ENCODE data around the gene CDKN2A. TPM values are rescaled to one million over a fixed set of nuclear protein-coding genes. Genes with fewer than 3 reads are reported as not detected.

The CDKN2A gene
- total RNA-seq, 1 experiment from 2014 or later = 0.57 TPM

- Mint-ChIP-seq H3K27ac (no peak overlapping the region), H3K36me3 (no peaks in the 10 kb centered on the region; the same call in 1 of the 2 replicates), H3K4me1 (no peaks in the 10 kb centered on the region), H3K27me3 (ENCODE audit: low read depth) (peaks cover 2% of the 10 kb centered on the region; the same call in 1 of the 2 replicates), H3K4me3 (no peak overlapping the region), H3K9me3 (peaks cover 15% of the 10 kb centered on the region)
- ChIA-PET POLR2A (no interaction called here), CTCF (no interaction called here)
- ATAC-seq (no peak), DNase-seq (ENCODE audit: low spot score) (no peak)
- no peak for TF ChIP-seq ERG (CRISPR knock-in tag; IDR thresholded peaks at IDR 0.05)
- TF ChIP-seq, protein P1, sequence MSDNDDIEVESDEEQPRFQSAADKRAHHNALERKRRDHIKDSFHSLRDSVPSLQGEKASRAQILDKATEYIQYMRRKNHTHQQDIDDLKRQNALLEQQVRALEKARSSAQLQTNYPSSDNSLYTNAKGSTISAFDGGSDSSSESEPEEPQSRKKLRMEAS (CRISPR knock-in tag; IDR thresholded peaks at IDR 0.05) = no peak
- TF ChIP-seq PRDM15 (CRISPR knock-in tag; IDR thresholded peaks at IDR 0.05) = no peak
- no peak for TF ChIP-seq ZMAT4 (CRISPR knock-in tag; IDR thresholded peaks at IDR 0.05)
- TF ChIP-seq NR1H2 (CRISPR knock-in tag; IDR thresholded peaks at IDR 0.05) = no peak
- TF ChIP-seq ATF3 (CRISPR knock-in tag; conservative IDR thresholded peaks at IDR 0.05) = no peak
- TF ChIP-seq ESRRA (CRISPR knock-in tag; IDR thresholded peaks at IDR 0.05; ENCODE audit: borderline replicate concordance) = no peak
- TF ChIP-seq ARID4B (CRISPR knock-in tag; IDR thresholded peaks at IDR 0.05; ENCODE audit: borderline replicate concordance) = no peak
- no peak for TF ChIP-seq IRF2 (CRISPR knock-in tag; IDR thresholded peaks at IDR 0.05; ENCODE audit: borderline replicate concordance, low read depth)
- TF ChIP-seq FOXP1 (CRISPR knock-in tag; IDR thresholded peaks at IDR 0.05; ENCODE audit: borderline replicate concordance) = no peak
- TF ChIP-seq RELA (CRISPR knock-in tag; IDR thresholded peaks at IDR 0.05; ENCODE audit: borderline replicate concordance) = no peak
- TF ChIP-seq JAZF1 (CRISPR knock-in tag; IDR thresholded peaks at IDR 0.05) = no peak
- TF ChIP-seq, protein P2, sequence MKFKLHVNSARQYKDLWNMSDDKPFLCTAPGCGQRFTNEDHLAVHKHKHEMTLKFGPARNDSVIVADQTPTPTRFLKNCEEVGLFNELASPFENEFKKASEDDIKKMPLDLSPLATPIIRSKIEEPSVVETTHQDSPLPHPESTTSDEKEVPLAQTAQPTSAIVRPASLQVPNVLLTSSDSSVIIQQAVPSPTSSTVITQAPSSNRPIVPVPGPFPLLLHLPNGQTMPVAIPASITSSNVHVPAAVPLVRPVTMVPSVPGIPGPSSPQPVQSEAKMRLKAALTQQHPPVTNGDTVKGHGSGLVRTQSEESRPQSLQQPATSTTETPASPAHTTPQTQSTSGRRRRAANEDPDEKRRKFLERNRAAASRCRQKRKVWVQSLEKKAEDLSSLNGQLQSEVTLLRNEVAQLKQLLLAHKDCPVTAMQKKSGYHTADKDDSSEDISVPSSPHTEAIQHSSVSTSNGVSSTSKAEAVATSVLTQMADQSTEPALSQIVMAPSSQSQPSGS (CRISPR knock-in tag; IDR thresholded peaks at IDR 0.05; ENCODE audit: borderline replicate concordance, low read depth) = no peak
- no peak for TF ChIP-seq NFYB (CRISPR knock-in tag; conservative IDR thresholded peaks at IDR 0.05; ENCODE audit: low read depth)
Measured at GRCh38 chr9:21945606-21946005, 48.6 kb downstream of the CDKN2A start.

Data from WTC11 (cell line).